Measurements from ENCODE around the gene MAPK8.
"Not testable (repeated sequence)": the region's sequence is repeated elsewhere in the genome, so short reads cannot be mapped to it uniquely, and the experiment has no call there.

MAPK8 gene

DNA sequence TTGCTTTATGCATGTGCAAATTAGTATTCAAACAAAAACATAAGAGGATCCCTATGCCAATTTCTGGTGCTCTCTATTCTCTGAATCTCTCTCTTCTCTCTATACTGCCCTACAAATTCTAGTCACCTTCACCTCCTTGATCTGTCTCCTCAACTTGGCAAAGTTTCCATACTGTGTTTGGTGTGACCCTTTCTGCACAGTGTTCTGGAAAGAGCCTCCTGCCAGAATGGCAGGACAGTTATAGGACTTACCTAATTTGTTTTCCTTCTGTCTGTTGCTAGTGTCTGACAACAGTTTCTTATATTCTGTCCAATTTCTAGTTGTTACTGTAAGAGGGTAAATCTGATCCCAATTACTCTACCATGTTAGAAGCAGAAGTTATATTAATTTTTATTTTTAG is 34.3 kb downstream of the MAPK8 start:
- no peak for DNase-seq

GRCh38 chr10:48343106-48343505 is 36.6 kb downstream of the MAPK8 start:
- DNase-seq: no peak

DNA sequence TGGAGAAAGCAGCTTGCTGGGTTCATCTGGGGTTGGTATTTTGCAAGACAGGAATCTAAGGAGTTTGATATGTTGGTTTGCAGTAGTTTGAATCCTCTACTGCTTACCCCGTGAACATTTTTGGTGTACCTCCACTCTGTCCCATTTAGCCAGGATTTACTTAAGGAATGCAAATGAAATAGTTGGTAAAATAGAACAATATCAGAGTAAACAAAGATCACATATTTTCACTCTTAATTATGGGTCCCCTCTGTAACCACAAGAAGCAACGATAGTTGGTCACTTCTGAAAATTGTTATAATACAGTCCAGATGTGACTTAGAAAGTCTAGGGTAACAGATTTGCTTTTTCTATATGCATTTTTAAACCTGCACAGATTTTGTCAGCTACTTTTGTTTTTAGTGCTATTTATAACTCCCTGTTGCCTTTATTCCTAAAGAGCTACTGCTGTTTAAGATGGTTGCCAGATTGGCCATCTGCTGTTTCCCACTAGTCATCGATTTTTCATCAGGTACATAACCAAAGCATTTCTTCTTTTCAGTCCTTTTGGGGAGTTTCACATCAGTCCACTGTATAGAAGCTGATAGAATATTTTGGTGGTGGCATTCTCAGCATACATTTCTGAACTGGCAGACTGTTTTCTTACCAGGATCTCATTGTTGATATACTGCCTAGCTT is 37.6 kb downstream of the MAPK8 start:
- DNase-seq: no peak

DNA sequence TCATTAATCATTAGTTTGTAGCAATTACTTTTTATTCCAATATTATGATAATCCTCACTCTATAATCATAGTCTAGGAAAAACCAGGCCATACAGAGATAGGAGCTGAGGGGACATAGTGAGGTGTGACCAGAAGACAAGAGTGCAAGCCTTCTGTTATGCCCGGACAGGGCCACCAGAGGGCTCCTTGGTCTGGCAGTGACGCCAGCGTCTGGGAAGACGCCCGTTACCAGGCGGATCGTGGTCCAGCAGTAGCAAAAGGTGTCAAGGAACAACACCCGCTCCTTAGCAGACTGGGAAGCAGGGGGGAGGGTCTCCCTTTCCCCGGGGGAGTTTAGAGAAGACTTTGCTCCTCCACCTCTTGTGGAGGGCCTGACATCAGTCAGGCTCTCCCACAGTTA is 39.8 kb downstream of the MAPK8 start:
- DNase-seq: not testable (repeated sequence)

GRCh38 chr10:48347539-48347938 is 41.1 kb downstream of the MAPK8 start:
- DNase-seq: not testable (repeated sequence)

GRCh38 chr10:48347943-48348342 is 41.5 kb downstream of the MAPK8 start:
- DNase-seq: not testable (repeated sequence)

DNA sequence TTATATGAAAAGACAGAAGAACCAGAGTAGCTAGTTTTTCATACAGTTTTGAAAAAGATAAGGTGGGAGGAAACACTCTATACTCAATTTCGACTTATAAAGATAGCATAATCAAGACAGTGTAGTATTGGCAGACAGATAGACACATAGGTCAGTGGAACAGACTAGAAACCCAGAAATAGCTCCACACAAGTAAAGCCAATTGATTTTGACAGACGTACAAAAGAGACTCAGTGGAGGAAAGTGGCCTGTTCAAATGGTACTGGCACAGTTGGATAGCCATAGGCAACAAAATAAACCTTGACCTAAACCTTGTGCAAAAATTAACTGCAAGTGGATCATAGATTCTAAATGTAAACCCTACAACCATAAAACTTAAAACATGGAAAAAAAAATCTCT is 46.8 kb downstream of the MAPK8 start:
- DNase-seq: no peak

DNA sequence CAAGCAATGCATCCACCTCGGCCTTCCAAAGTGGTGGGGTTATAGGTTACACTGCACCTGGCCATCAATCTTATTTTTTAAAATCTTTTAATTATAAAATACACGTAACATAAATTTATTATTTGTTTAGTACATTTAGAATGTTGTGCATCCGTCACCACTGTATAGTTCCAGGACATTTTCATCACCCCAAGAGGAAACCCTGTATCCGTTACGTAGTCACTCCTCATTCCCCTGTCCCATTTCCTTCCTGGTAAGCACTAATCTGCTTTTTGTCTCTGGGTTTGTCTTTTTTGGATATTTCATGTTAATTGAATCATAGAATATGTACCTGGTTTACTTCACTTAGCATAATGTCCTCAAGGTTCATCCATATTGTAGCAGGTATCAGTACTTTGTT is 51.2 kb downstream of the MAPK8 start:
- no peak for DNase-seq

DNA sequence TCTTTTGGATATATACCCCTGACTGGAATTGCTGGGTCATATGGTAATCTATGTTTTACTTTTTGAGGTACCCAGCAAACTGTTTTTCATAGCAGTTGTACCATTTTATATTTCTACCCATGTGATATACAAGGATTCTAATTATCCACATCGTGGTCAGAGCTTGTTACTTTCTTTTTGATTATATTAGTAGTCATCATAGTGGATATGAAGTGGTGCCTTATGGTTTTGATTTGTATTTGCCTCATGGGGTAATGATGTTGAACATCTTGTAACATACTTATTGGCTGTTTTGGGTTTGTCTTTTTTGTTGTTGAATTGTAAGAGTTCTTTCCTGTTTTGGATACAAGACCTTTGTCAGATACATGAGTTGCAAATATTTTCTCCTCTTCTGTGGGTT is 51.7 kb downstream of the MAPK8 start:
- no peak for DNase-seq

DNA sequence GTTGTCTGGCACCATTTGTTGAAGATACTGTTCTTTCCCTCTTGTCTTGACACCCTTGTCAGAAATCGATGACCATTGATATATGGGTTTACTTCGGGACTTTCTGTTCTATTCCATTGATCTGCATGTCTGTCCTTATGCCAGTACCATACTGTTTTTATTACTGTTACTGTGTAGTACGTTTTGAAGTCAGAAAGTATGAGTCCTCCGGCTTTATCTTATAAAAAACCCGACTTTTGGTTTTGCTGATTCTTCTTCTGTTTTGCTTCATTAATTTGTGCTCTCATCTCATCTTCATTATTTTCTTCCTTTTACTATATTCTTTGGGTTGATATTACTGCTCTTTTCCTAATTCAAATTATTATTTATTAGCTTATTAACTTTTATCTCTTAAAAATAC is 52.4 kb downstream of the MAPK8 start:
- DNase-seq: no peak

GRCh38 chr10:48361176-48361575 is 54.7 kb downstream of the MAPK8 start:
- DNase-seq: no peak

DNA sequence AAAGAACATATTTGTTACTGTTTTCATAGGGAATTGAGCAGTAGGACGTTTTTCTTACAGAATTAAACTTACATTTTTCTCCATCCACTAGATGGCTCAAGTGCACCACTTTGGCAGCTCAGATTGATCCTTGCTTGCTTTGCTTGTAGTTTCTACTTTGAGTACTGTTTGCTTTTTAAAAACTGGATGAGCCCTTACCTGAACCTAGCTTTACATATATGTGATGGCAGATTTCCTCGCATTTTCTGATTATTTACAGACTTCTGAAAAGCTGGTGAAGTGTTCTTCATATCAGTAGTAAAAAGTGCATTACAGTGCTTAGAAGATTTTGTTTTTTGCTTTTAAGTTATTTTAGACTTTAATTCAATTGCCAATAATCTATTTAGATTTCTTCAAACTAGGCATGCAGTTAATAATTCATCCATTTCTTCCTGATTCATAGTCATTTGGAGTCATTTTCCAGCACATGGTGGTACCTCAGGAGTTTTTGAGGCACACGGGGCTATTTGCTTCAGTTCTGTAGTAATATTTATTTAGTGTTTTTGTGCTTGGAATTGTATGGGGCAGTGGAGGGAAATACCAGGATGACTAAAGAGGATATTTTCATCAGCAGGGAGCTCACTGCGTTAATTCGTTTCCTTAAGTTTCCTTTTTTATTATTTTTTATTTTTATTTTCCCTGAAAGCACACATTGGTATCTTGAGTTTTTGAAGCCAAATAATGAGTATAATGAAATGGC is 57.3 kb downstream of the MAPK8 start:
- DNase-seq: peak; percentile 85

DNA sequence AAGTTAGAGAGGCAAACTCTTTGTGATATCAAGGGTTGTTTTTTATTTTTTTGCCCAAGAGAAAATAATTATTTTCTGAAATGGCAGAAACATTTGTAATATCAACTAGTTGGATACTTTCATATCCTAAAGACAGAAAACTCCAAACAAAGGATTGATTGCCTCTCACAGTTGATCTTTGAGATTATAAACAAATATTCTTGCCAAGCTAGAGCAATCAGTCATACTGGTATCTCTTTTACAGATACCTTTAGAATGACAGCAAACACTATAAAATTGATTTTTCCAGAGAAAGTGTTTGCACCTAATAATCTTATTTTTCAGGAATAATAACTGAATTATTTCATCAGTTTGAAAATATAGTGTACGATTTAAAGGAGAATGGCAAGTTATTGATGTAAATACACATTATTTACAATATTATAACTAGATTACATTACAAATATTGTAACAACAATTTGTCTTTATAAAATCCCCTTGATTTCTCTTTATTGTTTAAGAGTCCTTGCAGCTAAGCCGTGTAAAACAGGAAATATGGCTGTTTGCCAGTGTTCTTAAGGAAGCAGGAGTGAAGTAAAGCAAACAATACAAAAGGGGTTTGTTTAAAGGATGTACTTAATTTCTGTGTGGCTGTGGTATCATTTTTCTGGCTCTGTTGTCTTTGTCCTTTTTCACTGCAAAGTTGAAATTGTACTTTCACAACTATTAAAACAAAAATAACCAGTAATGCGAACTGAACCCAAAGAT is 58.4 kb downstream of the MAPK8 start:
- peak; percentile 30 for DNase-seq

DNA sequence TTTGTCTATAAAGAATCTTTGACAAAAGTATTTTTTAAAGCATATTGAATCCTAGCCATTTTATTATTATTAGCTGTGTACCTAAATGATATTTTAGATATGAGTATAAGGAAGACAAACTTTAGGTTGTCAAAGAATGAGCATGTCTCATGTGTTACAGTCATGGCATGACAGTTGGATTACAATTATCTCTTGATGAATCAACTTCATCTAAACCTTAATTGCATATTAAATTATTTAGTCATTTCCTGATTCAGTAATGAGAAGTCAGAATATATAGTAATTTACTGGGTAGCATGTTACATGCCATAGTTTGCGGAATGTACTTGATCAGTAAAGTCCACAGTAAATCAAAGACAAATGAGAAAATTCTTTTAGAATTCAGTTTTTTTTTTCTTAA is 59.2 kb downstream of the MAPK8 start:
- no peak for DNase-seq

DNA sequence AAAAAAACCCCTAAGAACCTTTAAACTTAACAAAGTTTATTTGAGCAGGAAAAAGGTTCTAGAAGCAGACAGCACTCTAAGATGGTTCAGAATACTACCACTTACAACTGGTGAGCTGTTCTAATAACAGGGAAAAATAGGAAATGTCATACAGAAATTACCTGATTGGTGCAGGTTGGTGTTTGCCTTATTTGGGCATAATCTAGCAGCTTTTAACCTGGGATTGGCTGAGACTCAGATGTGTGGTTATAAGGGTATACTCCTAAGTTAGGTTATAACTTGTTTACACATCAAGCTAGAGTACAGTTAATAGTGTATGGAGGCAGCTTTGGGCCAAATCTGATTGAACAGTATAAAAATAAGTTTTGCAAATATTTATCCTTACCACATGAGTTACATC is 59.8 kb downstream of the MAPK8 start:
- no peak for DNase-seq

DNA sequence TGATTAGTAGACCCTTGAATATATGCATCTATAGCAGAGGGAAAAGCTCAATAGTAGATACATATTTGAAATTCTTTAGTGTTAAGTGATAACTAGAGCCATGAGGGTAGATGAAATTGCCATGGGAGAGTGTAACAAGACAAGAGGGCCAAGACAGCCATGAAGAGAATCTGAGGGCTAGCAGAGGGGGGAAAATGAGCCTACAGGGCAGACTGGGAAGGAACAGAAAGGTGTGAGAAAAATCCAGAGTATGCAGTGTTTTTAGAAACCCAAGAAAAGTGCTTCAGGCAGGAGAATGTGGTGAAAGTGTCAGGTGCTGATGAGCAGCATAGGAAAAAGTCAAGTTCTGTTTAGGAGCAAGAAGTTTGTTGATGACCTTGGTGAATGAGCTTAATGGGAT is 63.0 kb downstream of the MAPK8 start:
- DNase-seq: no peak

DNA sequence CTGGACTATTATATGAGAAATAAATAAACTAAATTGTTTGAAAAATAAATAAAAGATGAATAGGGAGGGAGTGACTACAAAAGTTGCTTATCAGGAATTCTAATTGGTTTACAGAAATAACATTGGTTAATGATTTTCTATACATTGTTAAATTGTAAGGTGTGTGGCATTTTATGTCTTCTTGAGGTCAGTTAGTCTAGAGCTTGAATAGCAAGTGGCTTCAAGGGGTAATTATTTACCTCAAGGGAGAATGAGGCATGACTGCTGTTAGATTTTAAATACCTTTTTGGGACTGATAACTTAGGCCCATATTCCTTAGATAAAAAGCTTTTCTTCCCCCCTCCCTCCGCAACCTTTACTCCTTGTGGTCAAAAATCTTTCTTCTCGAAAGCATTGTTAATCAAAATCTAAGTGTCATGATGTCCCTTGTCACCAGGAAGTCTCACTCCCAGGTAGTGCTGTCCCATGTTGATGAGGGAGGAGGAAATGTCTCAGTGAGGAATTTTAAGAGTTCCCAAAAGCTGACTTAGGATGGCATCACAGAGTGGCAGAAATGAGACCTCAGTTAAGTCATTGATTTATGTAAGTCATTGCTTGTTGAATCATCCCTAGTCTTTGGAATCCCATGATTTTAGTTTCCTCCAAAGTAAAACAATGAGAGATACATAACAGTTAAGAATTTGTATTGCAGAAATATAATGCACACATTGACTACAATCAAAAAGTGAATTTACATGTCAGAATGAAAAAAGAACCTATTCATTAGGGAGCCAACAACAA is 71.5 kb downstream of the MAPK8 start:
- DNase-seq: no peak

- DNase-seq: no peak
Observed at GRCh38 chr10:48378675-48379074, 72.2 kb downstream of the MAPK8 start.

DNA sequence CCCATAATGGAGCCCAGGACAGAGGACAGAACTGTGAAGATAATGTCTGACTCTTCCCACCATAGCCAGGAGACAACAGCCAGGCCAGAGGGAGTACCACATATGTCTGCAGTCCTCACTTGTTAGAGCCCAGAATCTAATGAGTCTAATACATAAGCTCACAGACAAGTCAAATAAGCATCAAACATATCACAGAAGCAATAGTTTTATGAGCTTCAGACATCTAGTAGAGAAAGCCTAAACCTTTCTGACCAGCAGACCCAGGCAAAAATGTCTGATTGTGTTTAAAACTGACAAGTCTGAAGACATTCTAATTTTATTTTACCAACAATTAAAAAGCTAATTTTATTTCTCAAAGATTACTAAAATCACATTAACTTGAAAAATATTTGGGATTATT is 75.5 kb downstream of the MAPK8 start:
- no peak for DNase-seq

- no peak for DNase-seq
Observed at GRCh38 chr10:48382982-48383381, 76.5 kb downstream of the MAPK8 start.

- no peak for DNase-seq
Observed at GRCh38 chr10:48383393-48383792, 76.9 kb downstream of the MAPK8 start.

- no peak for DNase-seq
Observed at GRCh38 chr10:48384699-48384982, 78.2 kb downstream of the MAPK8 start.

- no peak for DNase-seq
Observed at GRCh38 chr10:48389272-48389671, 82.8 kb downstream of the MAPK8 start.

Measured in hematopoietic multipotent progenitor cell treated with erythropoietin and hydrocortisone succinate and interleukin-3 and kit ligand, for 8 days (in vitro differentiated cells).